ENCODE measurements around the gene COPS6. TPM values are rescaled to one million over a fixed set of nuclear protein-coding genes. Genes with fewer than 3 reads are reported as not detected.

Gene COPS6
- total RNA-seq, 1 donor from 2014 or later, result 103 TPM

DNA sequence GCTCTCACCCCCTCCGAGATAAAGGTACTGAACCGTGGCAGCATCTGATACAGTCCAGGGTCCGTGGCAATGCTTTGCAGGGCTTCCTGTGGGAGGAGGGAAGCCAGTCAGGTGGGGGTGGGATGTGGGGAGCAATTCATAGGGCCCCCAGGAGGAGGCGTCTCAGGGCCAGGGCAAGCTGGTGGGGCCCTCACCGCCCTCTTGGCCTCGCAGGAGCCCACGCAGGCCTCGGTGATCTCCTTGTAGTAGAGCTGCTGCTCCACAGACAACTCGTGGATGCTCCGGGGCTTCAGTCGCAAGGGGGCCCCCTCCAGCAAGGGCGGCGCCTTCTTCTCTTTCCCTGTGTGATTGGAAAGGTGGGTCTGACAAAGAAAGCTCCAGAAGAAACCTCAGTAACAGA, 23.1 kb downstream of the COPS6 start:
- Mint-ChIP-seq H3K36me3 (peaks cover 29% of the 10 kb centered on the region), H3K9me3 (no peaks in the 10 kb centered on the region), H3K4me1 (no peaks in the 10 kb centered on the region), H3K27ac (no peak overlapping the region), H3K27me3 (ENCODE audit: low read depth) (no peaks in the 10 kb centered on the region), H3K4me3 (no peak overlapping the region)
- TF ChIP-seq, protein P1, sequence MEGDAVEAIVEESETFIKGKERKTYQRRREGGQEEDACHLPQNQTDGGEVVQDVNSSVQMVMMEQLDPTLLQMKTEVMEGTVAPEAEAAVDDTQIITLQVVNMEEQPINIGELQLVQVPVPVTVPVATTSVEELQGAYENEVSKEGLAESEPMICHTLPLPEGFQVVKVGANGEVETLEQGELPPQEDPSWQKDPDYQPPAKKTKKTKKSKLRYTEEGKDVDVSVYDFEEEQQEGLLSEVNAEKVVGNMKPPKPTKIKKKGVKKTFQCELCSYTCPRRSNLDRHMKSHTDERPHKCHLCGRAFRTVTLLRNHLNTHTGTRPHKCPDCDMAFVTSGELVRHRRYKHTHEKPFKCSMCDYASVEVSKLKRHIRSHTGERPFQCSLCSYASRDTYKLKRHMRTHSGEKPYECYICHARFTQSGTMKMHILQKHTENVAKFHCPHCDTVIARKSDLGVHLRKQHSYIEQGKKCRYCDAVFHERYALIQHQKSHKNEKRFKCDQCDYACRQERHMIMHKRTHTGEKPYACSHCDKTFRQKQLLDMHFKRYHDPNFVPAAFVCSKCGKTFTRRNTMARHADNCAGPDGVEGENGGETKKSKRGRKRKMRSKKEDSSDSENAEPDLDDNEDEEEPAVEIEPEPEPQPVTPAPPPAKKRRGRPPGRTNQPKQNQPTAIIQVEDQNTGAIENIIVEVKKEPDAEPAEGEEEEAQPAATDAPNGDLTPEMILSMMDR (IDR thresholded peaks at IDR 0.05; ENCODE audit: unreplicated experiment), result no peak
- no peak for DNase-seq (ENCODE audit: low spot score in 2 of 2, unreplicated experiment in 2 of 2)

- no peak overlapping the region for H3K27ac Mint-ChIP-seq
Measured at GRCh38 chr7:100115026-100115425, 26.3 kb downstream of the COPS6 start.

DNA sequence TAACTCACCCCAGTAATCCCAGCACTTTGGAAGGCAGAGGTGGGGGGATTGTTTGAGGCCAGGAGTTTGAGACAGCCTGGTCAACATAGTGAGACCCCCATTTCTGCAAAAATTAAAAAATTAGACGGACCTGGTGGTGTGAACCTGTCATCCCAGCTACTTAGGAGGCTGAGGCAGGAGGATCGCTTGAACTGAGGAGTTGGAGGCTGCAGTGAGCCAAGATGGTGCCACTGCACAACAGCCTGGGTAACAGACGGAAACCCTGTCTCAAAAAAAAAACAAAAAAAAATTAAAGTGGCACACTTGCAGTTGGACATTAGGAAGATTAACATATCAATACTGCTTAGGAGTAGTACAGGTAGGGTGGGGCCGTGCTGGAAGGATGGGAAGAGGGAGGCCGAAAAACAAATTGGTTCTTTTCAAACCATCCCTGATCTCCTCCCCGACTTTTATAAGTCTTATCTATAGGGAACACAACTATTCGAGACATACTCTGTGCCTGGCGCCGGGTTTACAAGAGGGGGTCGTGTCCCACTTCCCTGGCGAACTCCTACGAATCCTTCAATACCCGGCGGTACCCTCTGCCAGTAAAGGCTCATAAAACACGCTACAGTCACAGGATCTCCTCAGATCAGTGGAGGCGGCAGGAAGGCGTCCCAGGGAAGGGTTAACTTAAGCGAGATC, 29.8 kb downstream of the COPS6 start:
- H3K27me3 Mint-ChIP-seq (ENCODE audit: low read depth), result no peaks in the 10 kb centered on the region
- TF ChIP-seq, protein P1 (IDR thresholded peaks at IDR 0.05; ENCODE audit: unreplicated experiment), result no peak
- H3K27ac Mint-ChIP-seq, result peak overlapping the region; percentile 99
- peaks cover 11% of the 10 kb centered on the region for H3K36me3 Mint-ChIP-seq
- H3K9me3 Mint-ChIP-seq, result no peaks in the 10 kb centered on the region
- DNase-seq (ENCODE audit: low spot score in 2 of 2, unreplicated experiment in 2 of 2), result no peak
- H3K4me3 Mint-ChIP-seq, result peak overlapping the region; percentile 94
- peaks cover 17% of the 10 kb centered on the region for H3K4me1 Mint-ChIP-seq

More at GRCh38 chr7:100115026-100115425, 26.3 kb downstream of the COPS6 start:
- Mint-ChIP-seq H3K4me1 (peaks cover 9% of the 10 kb centered on the region), H3K9me3 (no peaks in the 10 kb centered on the region), H3K4me3 (no peak overlapping the region), H3K36me3 (peaks cover 19% of the 10 kb centered on the region), H3K27me3 (ENCODE audit: low read depth) (no peaks in the 10 kb centered on the region)
- DNase-seq (ENCODE audit: low spot score in 2 of 2, unreplicated experiment in 2 of 2), result no peak
- TF ChIP-seq, protein P1 (IDR thresholded peaks at IDR 0.05; ENCODE audit: unreplicated experiment), result no peak

DNA sequence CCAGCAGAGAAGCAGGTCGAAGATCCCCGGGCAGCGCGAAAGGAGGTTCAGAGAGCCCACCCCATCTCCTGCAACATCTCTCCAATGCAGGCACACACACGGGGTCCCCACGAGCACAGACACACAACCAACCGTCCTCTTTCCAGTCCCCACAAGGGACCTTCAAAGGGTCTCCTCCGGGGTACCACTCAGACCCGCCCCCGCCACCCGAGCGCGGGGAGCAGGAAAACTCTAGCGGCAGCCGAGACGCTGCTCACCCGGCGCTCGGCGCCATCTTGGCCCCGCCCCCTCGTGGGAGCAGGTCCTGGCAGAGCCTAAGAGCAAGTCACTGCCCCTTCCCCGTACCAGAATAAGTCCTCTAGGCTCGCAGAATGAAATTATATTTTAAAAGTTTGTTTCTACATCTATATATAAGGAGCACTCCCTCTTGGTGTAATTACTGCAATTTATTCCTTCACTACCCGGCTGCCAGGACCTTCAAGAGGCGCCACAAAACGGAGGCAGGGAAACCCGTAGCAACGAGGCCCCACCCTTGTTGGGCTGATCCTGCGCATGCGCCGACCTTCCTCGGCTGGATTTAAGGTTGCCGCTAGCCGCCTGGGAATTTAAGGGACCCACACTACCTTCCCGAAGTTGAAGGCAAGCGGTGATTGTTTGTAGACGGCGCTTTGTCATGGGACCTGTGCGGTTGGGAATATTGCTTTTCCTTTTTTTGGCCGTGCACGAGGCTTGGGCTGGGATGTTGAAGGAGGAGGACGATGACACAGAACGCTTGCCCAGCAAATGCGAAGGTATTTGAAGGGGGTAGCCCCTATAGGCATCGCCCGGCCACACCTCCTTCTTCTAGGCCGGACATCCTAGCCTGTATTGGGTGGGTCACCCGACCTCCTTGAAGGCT, 30.6 kb downstream of the COPS6 start, which contains the start of the genes CNPY4 and TAF6:
Gene CNPY4, plus strand, starts transcription at position 563 of the 898 bp plus-strand sequence. Its CDS starts 111 bp downstream, at position 674.
Gene TAF6, minus strand, starts transcription at position 287 of the 898 bp plus-strand sequence. CDS start 5,149 bp downstream, outside the sequence.
- DNase-seq (ENCODE audit: low spot score in 2 of 2, unreplicated experiment in 2 of 2), result peak; percentile 91 to 94
- TF ChIP-seq, protein P1 (IDR thresholded peaks at IDR 0.05; ENCODE audit: unreplicated experiment), result no peak

DNA sequence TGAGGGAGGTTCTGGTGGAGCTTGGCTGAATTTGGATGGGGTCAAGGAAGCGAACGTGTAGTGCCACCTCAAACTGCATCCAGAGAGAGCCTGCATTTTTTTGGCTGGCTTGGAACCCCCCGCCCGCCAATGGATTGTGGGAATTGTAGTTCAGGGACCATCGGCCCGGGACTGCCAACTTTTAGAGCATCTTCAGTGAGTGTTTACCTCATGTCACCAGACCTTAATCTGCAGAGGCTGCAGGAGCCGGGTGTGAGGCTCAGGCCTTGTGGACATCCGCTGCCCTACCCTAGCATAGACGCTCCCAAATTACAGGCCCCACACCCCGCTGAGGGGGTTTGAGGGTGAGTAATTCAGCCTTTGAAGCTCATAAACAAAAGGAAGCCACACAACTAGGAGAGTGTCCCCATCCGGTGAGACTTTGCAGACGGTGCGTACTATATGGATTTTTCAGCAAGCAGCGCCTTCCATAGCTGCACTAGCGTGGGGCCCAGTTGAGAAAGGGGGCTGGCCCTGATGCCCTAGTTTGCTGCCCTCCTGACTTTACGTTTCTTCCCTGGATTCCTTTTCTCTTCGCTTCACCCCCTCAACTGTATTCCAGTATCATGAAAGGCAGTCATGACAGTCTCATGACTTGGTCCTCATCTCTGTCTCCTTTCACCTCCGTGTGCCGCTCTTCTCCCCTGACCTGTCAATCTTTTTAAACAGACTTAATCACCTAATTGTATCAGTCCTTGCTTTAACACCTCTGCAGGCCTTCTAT, 31.4 kb downstream of the COPS6 start:
- Mint-ChIP-seq H3K27ac (peak overlapping the region; percentile 99), H3K4me1 (peaks cover 17% of the 10 kb centered on the region), H3K36me3 (peaks cover 8% of the 10 kb centered on the region), H3K4me3 (peak overlapping the region; percentile 94), H3K27me3 (ENCODE audit: low read depth) (no peaks in the 10 kb centered on the region), H3K9me3 (no peaks in the 10 kb centered on the region)
- TF ChIP-seq, protein P1 (IDR thresholded peaks at IDR 0.05; ENCODE audit: unreplicated experiment), result no peak
- DNase-seq (ENCODE audit: low spot score in 2 of 2, unreplicated experiment in 2 of 2), result peak in 1 of 2 experiments; percentile 69

More for the DNA sequence above, 30.6 kb downstream of the COPS6 start, which contains the start of the genes CNPY4 and TAF6:
- Mint-ChIP-seq H3K4me3 (peak within 1 kb of the TSS; percentile 94), H3K27ac (peak within 1 kb of the TSS; percentile 99), H3K36me3 (peaks cover 8% of the 10 kb centered on the region), H3K9me3 (no peaks in the 10 kb centered on the region), H3K27me3 (ENCODE audit: low read depth) (no peaks in the 10 kb centered on the region), H3K4me1 (peaks cover 17% of the 10 kb centered on the region)

Data from mesothelial cell of epicardium (in vitro differentiated cells).